Immature natural killer cell (primary cell): Measurements from ENCODE around the gene LRRC7. TPM values are rescaled to one million over a fixed set of nuclear protein-coding genes. Genes with fewer than 3 reads are reported as not detected.

ENCODE experiments used
- DNase-seq, 3 donors: peaks; one replicate each; pipeline ENCODE4 v3.0.0; 2022; ENCODE audit warnings: mixed read lengths in 1 of 3
- H3K27ac Mint-ChIP-seq, 6 donors: one replicate each; pipeline ENCODE4 v1.8.0; 2020; ENCODE audit warnings: mixed read lengths in 6 of 6, mild to moderate bottlenecking in 5 of 6, inconsistent platforms in 4 of 6, moderate library complexity in 3 of 6
- H3K27me3 Mint-ChIP-seq, 3 donors: one replicate each; pipeline ENCODE4 v1.8.0; 2020 to 2021; ENCODE audit warnings: low read depth in 3 of 3, mild to moderate bottlenecking in 3 of 3, mixed read lengths in 3 of 3, moderate library complexity in 3 of 3, inconsistent platforms in 1 of 3
- H3K36me3 Mint-ChIP-seq, 3 donors: one replicate each; pipeline ENCODE4 v1.8.0; 2020; ENCODE audit warnings: mixed read lengths in 3 of 3, inconsistent platforms in 2 of 3, mild to moderate bottlenecking in 2 of 3
- H3K4me1 Mint-ChIP-seq, 2 donors: one replicate each; pipeline ENCODE4 v1.8.0; 2020; ENCODE audit warnings: inconsistent platforms in 2 of 2, mild to moderate bottlenecking in 2 of 2, mixed read lengths in 2 of 2, moderate library complexity in 1 of 2
- H3K4me3 Mint-ChIP-seq, 5 donors: one replicate each; pipeline ENCODE4 v1.8.0; 2020; ENCODE audit warnings: mild to moderate bottlenecking in 5 of 5, mixed read lengths in 5 of 5, inconsistent platforms in 3 of 5, moderate library complexity in 3 of 5
- H3K9me3 Mint-ChIP-seq, 6 donors: one replicate each; pipeline ENCODE4 v1.8.0; 2020; ENCODE audit warnings: mild to moderate bottlenecking in 6 of 6, mixed read lengths in 6 of 6, inconsistent platforms in 4 of 6, moderate library complexity in 3 of 6
- polyA plus RNA-seq, 3 donors: library from polyadenylated mRNA; unstranded; fragments of 300-500 nt; fragmentation: Illumina TruSeq; gene quantifications; one replicate each; pipeline ENCODE4 v1.2.3, GENCODE V29; 2021

The LRRC7 gene
- polyA plus RNA-seq, 3 donors from 2014 or later: 0.36 TPM; not detected in 2

DNA sequence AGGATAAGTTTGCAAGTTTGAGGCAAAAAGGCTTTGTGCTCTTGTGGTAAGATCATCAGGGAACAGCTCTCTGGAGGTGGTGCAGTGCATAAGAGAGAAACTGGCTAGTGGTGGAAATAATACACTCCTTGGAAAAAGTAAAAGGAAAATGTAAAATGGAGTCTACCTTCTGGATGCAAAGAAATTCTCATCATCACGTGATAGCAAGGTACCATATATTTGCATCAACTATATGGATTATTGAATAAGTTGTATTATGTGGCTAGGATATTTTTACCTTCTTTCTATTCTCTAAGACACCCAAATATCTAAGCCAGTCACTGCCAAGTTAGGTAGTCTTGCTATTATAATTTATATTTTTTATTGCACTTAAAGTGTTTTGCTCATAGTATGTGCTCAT is 14.0 kb upstream of the LRRC7 start:
- Mint-ChIP-seq H3K27me3 (peaks cover 0 to 3% (median 0%) of the 10 kb centered on the region in 3 donors), H3K4me1 (no peaks in the 10 kb centered on the region), H3K4me3 (no peak overlapping the region), H3K27ac (no peak overlapping the region), H3K9me3 (peaks cover 5 to 43% (median 26%) of the 10 kb centered on the region in 6 donors), H3K36me3 (no peaks in the 10 kb centered on the region)
- no peak for DNase-seq

- Mint-ChIP-seq H3K4me1 (peaks cover 0 to 3% of the 10 kb centered on the region in 2 donors), H3K27ac (no peak overlapping the region), H3K27me3 (peaks cover 6 to 13% (median 6%) of the 10 kb centered on the region in 3 donors), H3K4me3 (peak overlapping the region in 1 of 5 donors; percentile 35), H3K36me3 (peaks cover 4 to 8% (median 5%) of the 10 kb centered on the region in 3 donors), H3K9me3 (peaks cover 15 to 37% (median 26%) of the 10 kb centered on the region in 6 donors)
- no peak for DNase-seq
Measured at GRCh38 chr1:69568421-69569174, 876 bp downstream of the LRRC7 start.

DNA sequence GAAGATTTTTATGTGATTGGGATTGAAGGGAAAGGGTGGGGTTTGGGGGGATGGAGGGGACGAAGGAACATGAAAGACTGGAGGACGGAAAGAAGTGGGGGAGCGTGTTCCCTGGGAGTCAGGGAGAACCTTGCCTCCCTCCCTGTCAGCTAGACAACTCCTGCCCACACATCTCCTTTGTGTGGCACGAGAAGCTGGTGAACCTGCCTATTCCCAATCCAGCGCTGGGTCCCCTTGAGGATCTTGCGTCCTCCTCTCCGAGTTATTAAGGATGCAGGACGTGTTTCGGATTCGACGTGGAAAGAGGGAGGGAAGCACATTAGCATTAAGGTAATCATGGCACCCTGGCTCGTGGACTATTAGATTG is 1.4 kb downstream of the LRRC7 start:
- H3K27ac Mint-ChIP-seq: no peak overlapping the region
- H3K9me3 Mint-ChIP-seq: peaks cover 15 to 41% (median 26%) of the 10 kb centered on the region in 6 donors
- H3K4me1 Mint-ChIP-seq: peaks cover 0 to 3% of the 10 kb centered on the region in 2 donors
- H3K36me3 Mint-ChIP-seq: peaks cover 4 to 8% (median 5%) of the 10 kb centered on the region in 3 donors
- no peak for DNase-seq
- H3K4me3 Mint-ChIP-seq: peak overlapping the region in 1 of 5 donors; percentile 35
- H3K27me3 Mint-ChIP-seq: peaks cover 6 to 13% (median 6%) of the 10 kb centered on the region in 3 donors

DNA sequence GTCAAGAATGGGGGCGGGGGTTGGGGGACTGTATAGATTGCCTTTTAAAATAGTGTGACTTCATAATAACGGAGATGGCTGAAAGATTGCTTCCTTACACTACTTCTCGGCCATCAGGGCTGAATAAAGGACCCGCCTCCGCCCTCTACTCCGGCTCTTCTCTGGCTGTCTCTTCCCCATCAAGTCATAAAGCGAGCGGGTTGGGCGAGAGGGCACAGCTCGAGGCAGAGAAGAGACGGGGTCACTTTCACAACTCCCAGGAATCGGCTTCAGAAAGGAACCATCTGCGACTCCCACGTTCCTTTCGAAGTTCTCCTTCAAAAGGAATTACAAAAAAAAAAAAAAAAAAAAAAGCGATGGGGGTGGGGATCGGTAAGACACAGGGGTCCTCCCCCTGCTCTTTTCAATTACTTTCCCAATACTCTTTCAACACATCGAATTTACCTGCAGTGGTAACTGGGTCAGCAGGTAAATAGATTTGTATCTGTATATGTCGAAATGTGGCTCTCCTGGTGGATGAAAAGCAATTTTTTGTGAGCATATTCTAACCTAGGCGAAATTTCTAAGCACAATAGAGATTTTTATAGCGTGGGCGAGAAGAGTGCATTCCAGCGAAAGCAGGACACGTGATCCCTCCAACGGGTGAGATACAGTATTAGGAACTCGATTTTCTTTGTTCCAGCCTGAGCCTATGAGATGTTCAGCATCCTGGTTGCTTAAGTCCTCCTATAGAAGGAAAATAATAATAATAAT is 2.0 kb downstream of the LRRC7 start:
- Mint-ChIP-seq H3K9me3 (peaks cover 15 to 43% (median 25%) of the 10 kb centered on the region in 6 donors), H3K4me1 (peaks cover 0 to 3% of the 10 kb centered on the region in 2 donors), H3K27ac (no peak overlapping the region), H3K36me3 (peaks cover 4 to 8% (median 5%) of the 10 kb centered on the region in 3 donors), H3K4me3 (peak overlapping the region in 1 of 5 donors; percentile 28), H3K27me3 (peaks cover 6 to 13% (median 6%) of the 10 kb centered on the region in 3 donors)
- DNase-seq: no peak

DNA sequence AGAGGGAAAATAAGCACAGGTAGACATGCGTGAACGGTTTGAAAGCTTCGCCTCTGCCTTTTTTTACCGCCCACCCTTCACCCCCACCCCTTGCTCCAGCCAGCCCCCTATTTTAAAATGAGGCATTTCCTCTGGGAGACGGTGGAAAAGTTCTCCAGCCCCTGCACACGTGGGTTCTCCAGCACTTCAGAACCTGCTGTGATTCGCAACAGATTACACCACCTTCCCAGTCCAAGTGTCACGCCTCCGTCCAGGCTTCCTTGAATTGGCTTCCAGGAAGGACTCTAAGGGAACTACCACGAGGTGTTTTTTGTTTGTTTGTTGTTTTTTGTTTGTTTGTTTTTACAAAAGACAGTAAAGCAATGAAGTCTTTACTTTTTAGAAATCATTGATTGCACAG is 2.6 kb downstream of the LRRC7 start:
- Mint-ChIP-seq H3K27me3 (peaks cover 3 to 13% (median 6%) of the 10 kb centered on the region in 3 donors), H3K27ac (no peak overlapping the region), H3K4me3 (no peak overlapping the region), H3K9me3 (peaks cover 15 to 39% (median 24%) of the 10 kb centered on the region in 6 donors), H3K36me3 (peaks cover 4 to 8% (median 5%) of the 10 kb centered on the region in 3 donors), H3K4me1 (peaks cover 0 to 3% of the 10 kb centered on the region in 2 donors)
- no peak for DNase-seq

GRCh38 chr1:69572921-69573320 is 5.2 kb downstream of the LRRC7 start:
- Mint-ChIP-seq H3K9me3 (peaks cover 9 to 21% (median 15%) of the 10 kb centered on the region in 6 donors), H3K4me3 (no peak overlapping the region), H3K27me3 (peaks cover 0 to 9% (median 7%) of the 10 kb centered on the region in 3 donors), H3K4me1 (no peaks in the 10 kb centered on the region), H3K27ac (no peak overlapping the region), H3K36me3 (peaks cover 0 to 3% (median 0%) of the 10 kb centered on the region in 3 donors)
- DNase-seq: no peak

DNA sequence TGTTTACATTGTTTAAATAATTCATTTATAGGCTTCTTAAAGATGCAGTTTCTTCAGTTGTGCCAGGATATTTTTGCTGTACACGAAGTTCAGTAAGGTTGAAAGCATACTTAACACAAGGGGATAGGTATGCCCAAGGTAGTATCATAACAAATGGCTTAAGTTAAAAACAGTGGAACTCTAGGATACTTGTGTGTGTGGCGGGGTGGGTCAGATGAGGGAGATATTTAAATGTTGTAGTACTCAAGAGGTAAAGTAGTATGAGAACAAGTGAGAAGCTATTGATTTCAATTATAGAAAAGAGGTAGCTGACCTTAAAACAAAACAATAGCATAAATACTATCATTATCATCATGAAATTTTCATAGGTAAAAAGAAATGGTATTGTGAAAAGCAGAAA is 6.2 kb downstream of the LRRC7 start:
- H3K27me3 Mint-ChIP-seq: peaks cover 1 to 9% (median 3%) of the 10 kb centered on the region in 3 donors
- peaks cover 0 to 1% (median 0%) of the 10 kb centered on the region in 3 donors for H3K36me3 Mint-ChIP-seq
- no peak overlapping the region for H3K27ac Mint-ChIP-seq
- H3K9me3 Mint-ChIP-seq: peaks cover 7 to 19% (median 12%) of the 10 kb centered on the region in 6 donors
- H3K4me1 Mint-ChIP-seq: no peaks in the 10 kb centered on the region
- DNase-seq: no peak
- no peak overlapping the region for H3K4me3 Mint-ChIP-seq

DNA sequence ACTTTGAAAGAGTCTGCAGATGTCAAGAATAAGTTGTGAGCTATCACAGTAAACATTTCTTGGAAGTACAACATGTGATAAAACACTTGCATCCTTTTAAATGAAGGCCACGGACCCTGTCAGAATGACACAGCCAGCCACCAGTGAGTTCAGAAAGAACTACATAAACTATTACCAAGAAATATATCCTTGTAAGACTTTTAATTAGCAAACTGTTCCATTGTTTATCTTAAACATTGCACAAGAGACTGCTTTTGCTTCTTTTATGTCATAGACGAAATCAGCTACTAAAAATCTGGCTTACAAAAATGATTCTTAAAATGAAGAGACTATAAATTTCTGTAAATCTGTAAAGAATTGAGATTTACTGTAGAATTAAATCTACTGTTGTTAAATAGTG is 17.9 kb downstream of the LRRC7 start:
- Mint-ChIP-seq H3K27ac (no peak overlapping the region), H3K27me3 (peaks cover 0 to 3% (median 0%) of the 10 kb centered on the region in 3 donors), H3K36me3 (no peaks in the 10 kb centered on the region), H3K4me3 (no peak overlapping the region), H3K9me3 (peaks cover 6 to 19% (median 10%) of the 10 kb centered on the region in 6 donors), H3K4me1 (no peaks in the 10 kb centered on the region)
- DNase-seq: no peak

DNA sequence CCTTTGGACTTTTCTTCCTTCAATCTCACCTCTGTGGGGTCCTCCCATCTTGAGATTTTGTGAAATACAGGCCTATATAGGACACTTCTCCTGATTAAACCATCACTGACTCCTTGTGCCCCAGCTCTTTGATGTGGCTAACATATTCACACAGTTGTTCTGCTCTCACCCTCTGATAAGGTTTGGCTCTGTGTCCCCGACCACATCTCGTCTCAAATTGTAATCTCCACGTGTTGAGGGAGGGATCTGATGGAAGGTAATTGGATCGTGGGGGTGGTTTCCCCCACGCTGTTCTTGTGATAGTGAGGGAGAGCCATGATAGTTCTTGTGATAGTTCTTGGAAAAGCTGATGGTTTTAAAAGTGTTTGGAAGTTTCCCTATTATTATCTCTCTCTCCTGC is 19.7 kb downstream of the LRRC7 start:
- Mint-ChIP-seq H3K27ac (no peak overlapping the region), H3K4me3 (no peak overlapping the region), H3K4me1 (no peaks in the 10 kb centered on the region), H3K9me3 (peaks cover 0 to 16% (median 7%) of the 10 kb centered on the region in 6 donors), H3K27me3 (peaks cover 0 to 1% (median 0%) of the 10 kb centered on the region in 3 donors), H3K36me3 (no peaks in the 10 kb centered on the region)
- no peak for DNase-seq

DNA sequence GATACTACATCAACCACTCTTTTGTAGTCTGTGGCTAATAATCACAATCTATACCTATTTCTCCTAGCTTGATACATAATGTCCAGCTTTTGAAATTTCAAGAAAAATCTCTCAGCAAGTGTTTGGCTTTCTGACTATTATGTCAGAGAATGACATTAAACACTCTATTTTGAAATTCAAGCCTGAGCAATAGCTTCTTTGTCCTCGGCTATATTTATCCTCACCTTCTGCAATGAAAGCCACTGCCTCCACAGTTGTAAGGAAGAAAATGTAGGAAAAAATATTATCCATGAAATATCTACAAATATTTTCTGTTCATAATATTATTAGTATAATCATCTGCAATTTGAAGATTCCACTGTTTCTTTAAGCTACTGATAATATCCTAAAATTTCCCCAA is 22.1 kb downstream of the LRRC7 start:
- Mint-ChIP-seq H3K27ac (no peak overlapping the region), H3K36me3 (no peaks in the 10 kb centered on the region), H3K27me3 (peaks cover 0 to 1% (median 0%) of the 10 kb centered on the region in 3 donors), H3K4me1 (no peaks in the 10 kb centered on the region), H3K4me3 (no peak overlapping the region), H3K9me3 (peaks cover 0 to 24% (median 7%) of the 10 kb centered on the region in 6 donors)
- DNase-seq: no peak

- Mint-ChIP-seq H3K27me3 (no peaks in the 10 kb centered on the region), H3K4me1 (no peaks in the 10 kb centered on the region), H3K9me3 (peaks cover 0 to 19% (median 6%) of the 10 kb centered on the region in 6 donors), H3K36me3 (no peaks in the 10 kb centered on the region), H3K27ac (no peak overlapping the region), H3K4me3 (no peak overlapping the region)
- no peak for DNase-seq
Measured at GRCh38 chr1:69592341-69592740, 24.6 kb downstream of the LRRC7 start.

- no peaks in the 10 kb centered on the region for H3K4me1 Mint-ChIP-seq
- no peak for DNase-seq
Measured at GRCh38 chr1:69595486-69595885, 27.8 kb downstream of the LRRC7 start.

DNA sequence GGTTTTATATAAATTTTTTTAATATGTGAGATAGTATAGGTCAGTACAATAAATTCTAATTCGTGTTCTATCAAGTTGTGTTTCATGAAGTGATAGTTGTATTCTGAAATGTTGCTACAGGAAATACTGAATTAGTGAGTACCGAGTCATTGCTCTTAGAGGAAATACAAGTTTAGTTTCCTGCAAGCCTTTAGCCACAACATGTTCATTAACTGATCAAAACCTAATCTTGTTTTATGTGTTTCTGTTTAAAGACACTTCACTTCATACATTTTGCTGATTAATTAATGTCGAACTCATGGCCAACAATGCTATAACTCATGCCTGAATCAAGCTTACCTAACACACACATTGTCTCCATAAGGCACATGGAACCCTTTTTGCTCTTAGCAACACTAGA is 43.6 kb downstream of the LRRC7 start:
- Mint-ChIP-seq H3K27me3 (peaks cover 0 to 2% (median 0%) of the 10 kb centered on the region in 3 donors), H3K36me3 (no peaks in the 10 kb centered on the region), H3K4me1 (no peaks in the 10 kb centered on the region), H3K9me3 (peaks cover 0 to 40% (median 7%) of the 10 kb centered on the region in 6 donors), H3K4me3 (no peak overlapping the region), H3K27ac (no peak overlapping the region)
- DNase-seq: no peak

More at GRCh38 chr1:69595486-69595885, 27.8 kb downstream of the LRRC7 start:
- Mint-ChIP-seq H3K4me3 (no peak overlapping the region), H3K27ac (no peak overlapping the region), H3K9me3 (peaks cover 0 to 29% (median 5%) of the 10 kb centered on the region in 6 donors), H3K27me3 (no peaks in the 10 kb centered on the region), H3K36me3 (no peaks in the 10 kb centered on the region)

GRCh38 chr1:69613414-69613813 is 45.7 kb downstream of the LRRC7 start:
- Mint-ChIP-seq H3K9me3 (peaks cover 0 to 44% (median 7%) of the 10 kb centered on the region in 6 donors), H3K4me3 (no peak overlapping the region), H3K27ac (no peak overlapping the region), H3K4me1 (no peaks in the 10 kb centered on the region), H3K36me3 (no peaks in the 10 kb centered on the region), H3K27me3 (peaks cover 0 to 2% (median 0%) of the 10 kb centered on the region in 3 donors)
- DNase-seq: no peak
